ENCODE data around the gene ZNF532.

GRCh38 chr18:58865701-58866065 lies 1.0 kb downstream of the ZNF532 start:
- TF ChIP-seq EZH2 (IDR thresholded peaks at IDR 0.05; ENCODE audit: low read length) (no peak), CTCF (optimal IDR thresholded peaks at IDR 0.05 in 1 of 3, IDR thresholded peaks at IDR 0.05 in 1 of 3, conservative IDR thresholded peaks at IDR 0.05 in 1 of 3; ENCODE audit: extremely low read depth in 1 of 3, insufficient read depth in 2 of 3, low read length in 3 of 3) (no peak)

All from keratinocyte (primary cell).